SK-N-SH treated with all-trans-retinoic acid at 6 μM for 48 hours (cell line): ENCODE results near the gene RPP38.
A peak's percentile ranks its signal among the peaks of the same experiment; 100 is the strongest.

Source experiments
- ATAC-seq: fragments of 200-7000 bp; cut with Tn5 transposase; 3 replicates; pipeline ENCODE4 v1.9.1; 2020; ENCODE audit warnings: mild to moderate bottlenecking, moderate library complexity
- ARNTL ChIP-seq: fragments of 450-650 bp; formaldehyde crosslinking; IDR thresholded peaks from 2 replicates; pipeline ENCODE4 v1.5.0; 2020; ENCODE audit warnings: low read depth, mild to moderate bottlenecking, moderate library complexity, borderline replicate concordance
- BACH2 ChIP-seq: fragments of 250-450 bp; sonication (Bioruptor Pico); IDR thresholded peaks from 2 replicates; pipeline ENCODE4 v1.9.0; 2021; ENCODE audit warnings: mild to moderate bottlenecking, borderline replicate concordance
- CSDC2 ChIP-seq: fragments of 250-450 bp; sonication (Bioruptor Pico); IDR thresholded peaks from 2 replicates; pipeline ENCODE4 v1.5.0; 2020; ENCODE audit warnings: mild to moderate bottlenecking, moderate library complexity
- ESRRG ChIP-seq: fragments of 250-450 bp; sonication (Bioruptor Pico); IDR thresholded peaks from 2 replicates; pipeline ENCODE4 v1.6.1; 2021; ENCODE audit warnings: mild to moderate bottlenecking
- GLIS3 ChIP-seq: fragments of 250-450 bp; sonication (Bioruptor Pico); IDR thresholded peaks from 2 replicates; pipeline ENCODE4 v1.5.0; 2020; ENCODE audit warnings: mild to moderate bottlenecking, moderate library complexity
- ISL1 ChIP-seq: fragments of 250-450 bp; sonication (Bioruptor Pico); IDR thresholded peaks from 2 replicates; pipeline ENCODE4 v2.1.2; 2022; ENCODE audit warnings: mild to moderate bottlenecking, moderate library complexity
- OSR1 ChIP-seq: fragments of 250-450 bp; sonication (Bioruptor Pico); IDR thresholded peaks from 2 replicates; pipeline ENCODE4 v1.8.0; 2022; ENCODE audit warnings: moderate library complexity, mild to moderate bottlenecking, inconsistent platforms
- PPARA ChIP-seq: fragments of 250-450 bp; sonication (Bioruptor Pico); IDR thresholded peaks from 2 replicates; pipeline ENCODE4 v1.5.0; 2020; ENCODE audit warnings: mild to moderate bottlenecking, borderline replicate concordance
- RARB ChIP-seq: fragments of 250-450 bp; sonication (Bioruptor Pico); IDR thresholded peaks from 2 replicates; pipeline ENCODE4 v1.8.0; 2021; ENCODE audit warnings: mild to moderate bottlenecking, moderate library complexity
- SNAI2 ChIP-seq: fragments of 250-450 bp; sonication (Bioruptor Pico); IDR thresholded peaks from 2 replicates; pipeline ENCODE4 v1.5.0; 2020; ENCODE audit warnings: mild to moderate bottlenecking, moderate library complexity
- TCF4 ChIP-seq: fragments of 250-450 bp; sonication (Bioruptor Pico); IDR thresholded peaks from 2 replicates; pipeline ENCODE4 v1.8.0; 2021; ENCODE audit warnings: mild to moderate bottlenecking, moderate library complexity, borderline replicate concordance
- ZC3H10 ChIP-seq: fragments of 250-450 bp; sonication (Bioruptor Pico); IDR thresholded peaks from 2 replicates; pipeline ENCODE4 v1.5.1; 2021; ENCODE audit warnings: mild to moderate bottlenecking, moderate library complexity
- ZFP3 ChIP-seq: fragments of 250-450 bp; sonication (Bioruptor Pico); IDR thresholded peaks from 2 replicates; pipeline ENCODE4 v1.5.0; 2020; ENCODE audit warnings: mild to moderate bottlenecking, moderate library complexity
- ZFP30 ChIP-seq: fragments of 450-650 bp; formaldehyde crosslinking; IDR thresholded peaks from 2 replicates; pipeline ENCODE4 v1.5.0; 2022; ENCODE audit warnings: mild to moderate bottlenecking, moderate library complexity
- ZNF565 ChIP-seq: fragments of 450-650 bp; formaldehyde crosslinking; conservative IDR thresholded peaks from 2 replicates; pipeline ENCODE4 v1.5.0; 2020; ENCODE audit warnings: low read depth, mild to moderate bottlenecking, moderate library complexity
- ZNF70 ChIP-seq: fragments of 450-650 bp; formaldehyde crosslinking; IDR thresholded peaks from 2 replicates; pipeline ENCODE4 v1.5.0; 2020; ENCODE audit warnings: mild to moderate bottlenecking, moderate library complexity
- ZNF8 ChIP-seq: fragments of 450-650 bp; formaldehyde crosslinking; IDR thresholded peaks from 2 replicates; pipeline ENCODE4 v1.5.0; 2020; ENCODE audit warnings: mild to moderate bottlenecking, moderate library complexity
- TF ChIP-seq, protein P1 (sequence below): fragments of 250-450 bp; sonication (Bioruptor Pico); IDR thresholded peaks from 2 replicates; pipeline ENCODE4 v1.5.1; 2021; ENCODE audit warnings: mild to moderate bottlenecking, moderate library complexity
- TF ChIP-seq, protein P2 (sequence below): fragments of 250-450 bp; sonication (Bioruptor Pico); IDR thresholded peaks from 2 replicates; pipeline ENCODE4 v1.5.0; 2020; ENCODE audit warnings: mild to moderate bottlenecking, moderate library complexity
- TF ChIP-seq, protein P3 (sequence below): fragments of 250-450 bp; sonication (Bioruptor Pico); IDR thresholded peaks from 2 replicates; pipeline ENCODE4 v1.8.0; 2020; ENCODE audit warnings: mild to moderate bottlenecking, moderate library complexity, borderline replicate concordance
- TF ChIP-seq, protein P4 (sequence below): fragments of 250-450 bp; sonication (Bioruptor Pico); IDR thresholded peaks from 2 replicates; pipeline ENCODE4 v1.8.0; 2021; ENCODE audit warnings: low read depth, mild to moderate bottlenecking, moderate library complexity, borderline replicate concordance

Gene RPP38

DNA sequence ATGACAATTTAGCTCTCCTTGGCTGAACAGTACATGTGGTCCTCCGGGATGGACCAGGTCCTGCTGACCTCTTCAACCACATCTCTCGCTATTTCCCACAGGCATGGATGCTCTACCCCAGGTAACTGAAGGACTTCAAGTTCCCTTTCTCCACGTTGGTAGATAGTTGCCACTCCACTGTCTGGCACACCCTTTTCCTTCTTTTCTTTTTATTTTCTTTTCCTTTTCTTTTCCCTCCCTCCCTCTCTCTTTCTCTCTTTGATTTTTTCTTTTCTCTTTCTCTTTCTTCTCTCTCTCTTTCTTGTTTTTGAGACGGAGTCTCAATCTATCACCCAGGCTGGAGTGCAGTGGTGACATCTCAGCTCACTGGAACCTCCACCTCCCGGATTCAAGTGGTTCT, 5.7 kb upstream of the RPP38 start:
- TF ChIP-seq ZNF70 (CRISPR knock-in tag) (no peak), ZNF8 (CRISPR knock-in tag) (no peak), SNAI2 (CRISPR knock-in tag) (no peak), ZC3H10 (CRISPR knock-in tag) (no peak), TCF4 (CRISPR knock-in tag) (no peak), ZFP30 (CRISPR knock-in tag) (no peak), BACH2 (no peak), ZFP3 (CRISPR knock-in tag) (no peak), OSR1 (no peak), ZNF565 (CRISPR knock-in tag) (no peak), ESRRG (CRISPR knock-in tag) (no peak), CSDC2 (CRISPR knock-in tag) (no peak), GLIS3 (CRISPR knock-in tag) (no peak), RARB (CRISPR knock-in tag) (no peak)
- TF ChIP-seq, protein P1, sequence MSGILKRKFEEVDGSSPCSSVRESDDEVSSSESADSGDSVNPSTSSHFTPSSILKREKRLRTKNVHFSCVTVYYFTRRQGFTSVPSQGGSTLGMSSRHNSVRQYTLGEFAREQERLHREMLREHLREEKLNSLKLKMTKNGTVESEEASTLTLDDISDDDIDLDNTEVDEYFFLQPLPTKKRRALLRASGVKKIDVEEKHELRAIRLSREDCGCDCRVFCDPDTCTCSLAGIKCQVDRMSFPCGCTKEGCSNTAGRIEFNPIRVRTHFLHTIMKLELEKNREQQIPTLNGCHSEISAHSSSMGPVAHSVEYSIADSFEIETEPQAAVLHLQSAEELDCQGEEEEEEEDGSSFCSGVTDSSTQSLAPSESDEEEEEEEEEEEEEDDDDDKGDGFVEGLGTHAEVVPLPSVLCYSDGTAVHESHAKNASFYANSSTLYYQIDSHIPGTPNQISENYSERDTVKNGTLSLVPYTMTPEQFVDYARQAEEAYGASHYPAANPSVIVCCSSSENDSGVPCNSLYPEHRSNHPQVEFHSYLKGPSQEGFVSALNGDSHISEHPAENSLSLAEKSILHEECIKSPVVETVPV (CRISPR knock-in tag) = no peak
- TF ChIP-seq, protein P2, sequence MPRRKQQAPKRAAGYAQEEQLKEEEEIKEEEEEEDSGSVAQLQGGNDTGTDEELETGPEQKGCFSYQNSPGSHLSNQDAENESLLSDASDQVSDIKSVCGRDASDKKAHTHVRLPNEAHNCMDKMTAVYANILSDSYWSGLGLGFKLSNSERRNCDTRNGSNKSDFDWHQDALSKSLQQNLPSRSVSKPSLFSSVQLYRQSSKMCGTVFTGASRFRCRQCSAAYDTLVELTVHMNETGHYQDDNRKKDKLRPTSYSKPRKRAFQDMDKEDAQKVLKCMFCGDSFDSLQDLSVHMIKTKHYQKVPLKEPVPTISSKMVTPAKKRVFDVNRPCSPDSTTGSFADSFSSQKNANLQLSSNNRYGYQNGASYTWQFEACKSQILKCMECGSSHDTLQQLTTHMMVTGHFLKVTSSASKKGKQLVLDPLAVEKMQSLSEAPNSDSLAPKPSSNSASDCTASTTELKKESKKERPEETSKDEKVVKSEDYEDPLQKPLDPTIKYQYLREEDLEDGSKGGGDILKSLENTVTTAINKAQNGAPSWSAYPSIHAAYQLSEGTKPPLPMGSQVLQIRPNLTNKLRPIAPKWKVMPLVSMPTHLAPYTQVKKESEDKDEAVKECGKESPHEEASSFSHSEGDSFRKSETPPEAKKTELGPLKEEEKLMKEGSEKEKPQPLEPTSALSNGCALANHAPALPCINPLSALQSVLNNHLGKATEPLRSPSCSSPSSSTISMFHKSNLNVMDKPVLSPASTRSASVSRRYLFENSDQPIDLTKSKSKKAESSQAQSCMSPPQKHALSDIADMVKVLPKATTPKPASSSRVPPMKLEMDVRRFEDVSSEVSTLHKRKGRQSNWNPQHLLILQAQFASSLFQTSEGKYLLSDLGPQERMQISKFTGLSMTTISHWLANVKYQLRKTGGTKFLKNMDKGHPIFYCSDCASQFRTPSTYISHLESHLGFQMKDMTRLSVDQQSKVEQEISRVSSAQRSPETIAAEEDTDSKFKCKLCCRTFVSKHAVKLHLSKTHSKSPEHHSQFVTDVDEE (CRISPR knock-in tag) = no peak
- TF ChIP-seq, protein P3, sequence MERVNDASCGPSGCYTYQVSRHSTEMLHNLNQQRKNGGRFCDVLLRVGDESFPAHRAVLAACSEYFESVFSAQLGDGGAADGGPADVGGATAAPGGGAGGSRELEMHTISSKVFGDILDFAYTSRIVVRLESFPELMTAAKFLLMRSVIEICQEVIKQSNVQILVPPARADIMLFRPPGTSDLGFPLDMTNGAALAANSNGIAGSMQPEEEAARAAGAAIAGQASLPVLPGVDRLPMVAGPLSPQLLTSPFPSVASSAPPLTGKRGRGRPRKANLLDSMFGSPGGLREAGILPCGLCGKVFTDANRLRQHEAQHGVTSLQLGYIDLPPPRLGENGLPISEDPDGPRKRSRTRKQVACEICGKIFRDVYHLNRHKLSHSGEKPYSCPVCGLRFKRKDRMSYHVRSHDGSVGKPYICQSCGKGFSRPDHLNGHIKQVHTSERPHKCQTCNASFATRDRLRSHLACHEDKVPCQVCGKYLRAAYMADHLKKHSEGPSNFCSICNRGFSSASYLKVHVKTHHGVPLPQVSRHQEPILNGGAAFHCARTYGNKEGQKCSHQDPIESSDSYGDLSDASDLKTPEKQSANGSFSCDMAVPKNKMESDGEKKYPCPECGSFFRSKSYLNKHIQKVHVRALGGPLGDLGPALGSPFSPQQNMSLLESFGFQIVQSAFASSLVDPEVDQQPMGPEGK = no peak
- TF ChIP-seq, all 23 proteins: peak for 0
- no peak for ATAC-seq

DNA sequence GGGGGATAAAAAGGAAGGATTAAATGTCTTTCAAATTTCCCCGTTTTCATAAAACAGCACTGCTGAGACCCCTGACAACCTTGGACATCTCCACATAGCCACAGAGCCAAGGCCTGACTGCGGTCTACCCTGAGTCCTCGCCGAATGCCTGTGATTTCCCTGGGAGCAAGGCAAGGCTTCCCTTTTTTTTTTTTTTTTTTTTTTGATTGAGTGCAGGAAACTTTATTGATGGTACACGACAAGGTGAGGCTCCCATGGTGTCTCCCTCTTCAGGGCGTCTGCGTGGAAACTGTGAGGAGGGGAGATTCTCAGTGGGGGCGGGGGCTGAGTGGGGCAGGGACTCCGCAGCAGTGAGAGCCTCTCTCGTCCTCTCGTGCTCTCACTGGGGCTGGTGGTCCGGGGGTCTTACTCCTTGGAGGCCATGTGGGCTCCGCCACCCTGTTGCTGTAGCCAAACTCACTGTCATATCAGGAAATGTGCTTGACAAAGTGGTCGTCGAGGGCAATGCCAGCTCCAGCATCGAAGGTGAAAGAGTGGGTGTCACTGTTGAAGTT, 4.2 kb upstream of the RPP38 start:
- no peak for ATAC-seq
- TF ChIP-seq ZNF565 (CRISPR knock-in tag) (no peak), TCF4 (CRISPR knock-in tag) (no peak), ZFP3 (CRISPR knock-in tag) (no peak), ISL1 (CRISPR knock-in tag) (no peak), ZNF70 (CRISPR knock-in tag) (no peak), ESRRG (CRISPR knock-in tag) (no peak)
- TF ChIP-seq, protein P1 (CRISPR knock-in tag) = no peak
- TF ChIP-seq, protein P3 = no peak
- TF ChIP-seq, protein P4, sequence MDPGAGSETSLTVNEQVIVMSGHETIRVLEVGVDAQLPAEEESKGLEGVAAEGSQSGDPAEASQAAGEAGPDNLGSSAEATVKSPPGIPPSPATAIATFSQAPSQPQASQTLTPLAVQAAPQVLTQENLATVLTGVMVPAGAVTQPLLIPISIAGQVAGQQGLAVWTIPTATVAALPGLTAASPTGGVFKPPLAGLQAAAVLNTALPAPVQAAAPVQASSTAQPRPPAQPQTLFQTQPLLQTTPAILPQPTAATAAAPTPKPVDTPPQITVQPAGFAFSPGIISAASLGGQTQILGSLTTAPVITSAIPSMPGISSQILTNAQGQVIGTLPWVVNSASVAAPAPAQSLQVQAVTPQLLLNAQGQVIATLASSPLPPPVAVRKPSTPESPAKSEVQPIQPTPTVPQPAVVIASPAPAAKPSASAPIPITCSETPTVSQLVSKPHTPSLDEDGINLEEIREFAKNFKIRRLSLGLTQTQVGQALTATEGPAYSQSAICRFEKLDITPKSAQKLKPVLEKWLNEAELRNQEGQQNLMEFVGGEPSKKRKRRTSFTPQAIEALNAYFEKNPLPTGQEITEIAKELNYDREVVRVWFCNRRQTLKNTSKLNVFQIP (CRISPR knock-in tag) = no peak
- TF ChIP-seq, all 23 proteins: peak for 0

DNA sequence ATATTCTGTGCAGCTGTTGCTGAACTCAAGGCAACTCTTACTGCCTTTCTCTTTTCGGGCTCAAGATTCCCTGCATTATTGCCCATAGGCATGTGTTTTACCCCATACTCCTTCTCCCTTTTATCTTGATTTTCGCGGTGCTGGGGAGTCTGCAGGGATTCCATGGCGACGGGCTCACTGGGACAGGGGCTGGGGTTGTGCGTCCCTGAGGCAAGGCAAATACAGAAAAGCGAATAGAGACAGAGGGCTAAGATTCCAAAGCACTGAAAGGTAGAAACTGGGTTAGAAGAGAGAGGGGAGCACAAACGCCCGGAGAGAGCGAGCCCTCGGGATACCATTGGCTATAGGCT, 519 bp upstream of the RPP38 start:
- TF ChIP-seq, protein P2 (CRISPR knock-in tag) = no peak
- TF ChIP-seq ZNF70 (CRISPR knock-in tag) = no peak
- TF ChIP-seq OSR1 = no peak
- TF ChIP-seq ZFP3 (CRISPR knock-in tag) = no peak
- no peak for TF ChIP-seq PPARA (CRISPR knock-in tag)
- no peak for TF ChIP-seq ESRRG (CRISPR knock-in tag)
- TF ChIP-seq, protein P4 (CRISPR knock-in tag) = no peak
- no peak for TF ChIP-seq ARNTL
- TF ChIP-seq CSDC2 (CRISPR knock-in tag) = no peak
- peak; percentile 45 for ATAC-seq
